Right ventricle myocardium superior (tissue), 1 donor: Measurements from ENCODE around the gene NOX4. TPM values are rescaled to one million over a fixed set of nuclear protein-coding genes. Genes with fewer than 3 reads are reported as not detected.

Experiments
- ATAC-seq: fragments of 200-7000 bp; cut with Tn5 transposase; one replicate; pipeline ENCODE4 v1.9.1; 2020; ENCODE audit warnings: mild to moderate bottlenecking; ENCODE audit not compliant: poor library complexity
- DNase-seq: peaks from one replicate; pipeline ENCODE4 v3.0.0-alpha.2; 2020
- intact Hi-C: fragments of 100-400 bp; cut with DNase I; formaldehyde crosslinking; loops from one replicate; pipeline ENCODE4 v1.11.2; 2022
- long read RNA-seq: library from polyadenylated mRNA; unstranded; transcript quantifications from one replicate; pipeline ENCODE4 v2.0.0, GENCODE V29; 2021
- total RNA-seq: library from RNA; stranded (reverse); fragmentation: NEBNext Ultra II Directional; extraction: Animal tissue kit (Norgen Biotek cat#: 25700); gene quantifications from one replicate; pipeline ENCODE4 v1.2.1, GENCODE V29; 2021
- donor health status: DM: no; HTN: yes; CAD: no; lungs with severe emphysema.

The NOX4 gene
- total RNA-seq = 1.7 TPM
- long read RNA-seq, partial matches to known transcripts = 0 of 1 reads
- long read RNA-seq, other reads (novel, unspliced or antisense) = 1 of 1 reads

DNA sequence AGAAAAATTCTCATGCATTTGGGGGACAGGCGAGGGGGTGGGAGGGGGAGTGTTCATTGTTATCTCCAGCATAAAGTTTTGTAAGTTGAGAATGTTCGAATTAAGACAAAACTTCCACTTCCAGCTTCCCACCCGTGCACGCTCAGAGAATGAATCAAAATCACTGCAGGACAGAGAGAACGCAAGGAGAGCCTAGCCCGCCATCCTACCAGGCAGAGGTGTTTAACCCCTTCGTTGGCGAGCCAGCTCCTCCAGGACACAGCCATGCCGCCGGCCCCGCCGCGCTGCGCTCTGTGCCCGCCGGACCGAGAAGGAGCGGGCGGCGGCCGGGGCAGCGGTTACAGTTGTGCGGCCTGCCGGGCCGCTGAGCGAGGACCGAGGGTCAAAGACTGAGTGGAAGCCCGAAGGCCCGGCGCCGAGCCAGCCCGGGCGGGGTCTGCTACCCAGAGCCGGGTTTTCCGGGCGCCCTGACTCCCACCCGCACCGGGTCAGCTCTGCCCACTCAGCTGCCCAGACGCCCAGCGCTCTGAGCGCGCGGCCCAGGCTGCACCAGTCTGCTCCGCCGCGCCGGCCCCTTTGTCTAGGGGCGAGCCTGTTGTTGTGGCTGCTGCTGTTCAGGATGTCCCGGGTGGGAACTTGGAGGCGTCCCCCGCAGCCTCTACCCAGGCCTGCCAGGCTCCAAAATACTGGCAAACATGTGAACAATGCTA is at the start of gene NOX4:
TSS of gene NOX4 (minus strand) at position 395 of the 710 bp plus-strand sequence. CDS start at position 266, 129 bp downstream.
- ATAC-seq (peak; percentile 95), DNase-seq (peak; percentile 66)
- intact Hi-C loops = no loop called here

DNA sequence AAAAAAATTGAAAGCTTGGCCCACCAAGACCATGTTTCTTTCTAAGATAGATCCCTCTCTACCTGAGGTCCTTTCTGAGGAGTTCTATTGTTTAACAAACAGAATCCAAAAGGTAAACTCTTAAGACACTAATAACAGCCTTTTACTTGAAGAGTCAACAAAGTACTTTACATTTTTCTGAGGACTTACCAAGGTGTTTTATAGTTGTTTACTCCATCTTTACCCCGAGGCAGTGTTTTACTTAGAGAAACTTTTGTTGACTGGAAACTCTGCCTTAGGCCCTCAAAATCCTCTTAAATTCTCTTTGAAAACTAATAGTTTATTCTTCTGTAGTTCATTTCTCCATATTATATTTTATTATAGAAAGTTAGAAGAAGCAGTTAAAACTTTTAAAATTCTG is 49.7 kb upstream of the NOX4 start:
- DNase-seq = no peak
- intact Hi-C loops = no loop called here
- no peak for ATAC-seq

- intact Hi-C loops = no loop called here
- DNase-seq (no peak), ATAC-seq (no peak)
These were observed 46.8 kb upstream of the NOX4 start for GRCh38 chr11:89537936-89538335.

- intact Hi-C loops = no loop called here
- no peak for ATAC-seq
These were observed 45.8 kb upstream of the NOX4 start for GRCh38 chr11:89536926-89537325.

GRCh38 chr11:89535221-89535620 is 44.0 kb upstream of the NOX4 start:
- intact Hi-C loops = no loop called here
- ATAC-seq = no peak
- DNase-seq = no peak

More at GRCh38 chr11:89536926-89537325, 45.8 kb upstream of the NOX4 start:
- DNase-seq = no peak

DNA sequence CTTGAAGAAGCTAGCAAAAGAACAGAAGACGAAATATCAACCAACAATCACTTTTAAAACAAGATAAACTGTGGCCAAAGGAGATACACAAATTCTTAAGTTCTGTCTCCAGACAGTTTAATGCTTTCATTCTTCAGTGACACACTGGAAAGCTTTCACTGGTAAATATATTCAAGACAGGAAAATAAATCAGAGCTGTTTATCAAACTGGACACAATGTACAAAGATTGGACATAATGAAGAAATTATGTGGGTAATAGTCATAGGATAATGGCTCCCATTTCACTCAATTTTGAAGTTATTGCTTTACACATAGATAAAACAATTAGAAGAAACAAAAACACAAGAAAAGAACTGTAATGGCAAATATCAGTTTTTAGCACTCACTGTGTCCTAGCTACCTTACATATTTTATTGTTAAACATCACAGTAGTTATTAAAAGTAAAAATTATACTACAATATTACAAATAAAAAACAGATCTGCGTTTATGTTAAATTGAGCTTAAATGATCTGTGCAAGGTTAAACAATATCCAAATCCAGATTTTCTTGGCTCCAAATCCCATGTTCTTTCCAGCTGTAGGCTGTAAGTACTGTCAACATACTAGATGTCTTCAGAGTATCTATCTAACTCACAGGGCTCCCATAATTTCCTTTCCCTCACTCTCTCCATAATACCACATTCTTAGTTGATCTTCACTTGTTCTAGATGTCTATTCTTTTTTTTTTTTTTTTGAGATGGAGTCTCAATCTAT is 38.6 kb upstream of the NOX4 start:
- ATAC-seq (no peak), DNase-seq (no peak)
- intact Hi-C loops = no loop called here

DNA sequence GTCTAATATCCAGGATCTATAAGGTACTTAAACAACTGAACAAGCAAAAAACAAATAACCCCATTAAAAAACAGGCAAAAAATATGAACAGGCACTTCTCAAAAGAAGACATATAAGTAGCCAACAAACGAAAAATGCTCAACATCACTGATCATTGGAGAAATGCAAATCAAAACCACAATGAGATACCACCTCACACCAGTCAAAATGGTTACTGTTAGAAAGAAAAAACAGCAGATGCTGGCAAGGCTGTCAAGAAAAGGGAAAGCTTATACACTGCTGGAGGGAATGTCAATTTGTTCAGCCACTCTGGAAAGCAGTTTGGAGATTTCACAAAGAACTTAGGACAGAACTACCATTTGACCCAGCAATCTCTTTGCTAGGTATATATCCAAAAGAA is 30.6 kb upstream of the NOX4 start:
- no peak for DNase-seq
- intact Hi-C loops = no loop called here
- no peak for ATAC-seq

- intact Hi-C loops = no loop called here
- no peak for DNase-seq
- no peak for ATAC-seq
These were observed 30.1 kb upstream of the NOX4 start for GRCh38 chr11:89521294-89521693.

- no peak for ATAC-seq
- DNase-seq = no peak
- intact Hi-C loops = no loop called here
These were observed 25.3 kb upstream of the NOX4 start for GRCh38 chr11:89516496-89516895.

GRCh38 chr11:89508544-89508943 is 17.4 kb upstream of the NOX4 start:
- no peak for ATAC-seq
- no peak for DNase-seq

DNA sequence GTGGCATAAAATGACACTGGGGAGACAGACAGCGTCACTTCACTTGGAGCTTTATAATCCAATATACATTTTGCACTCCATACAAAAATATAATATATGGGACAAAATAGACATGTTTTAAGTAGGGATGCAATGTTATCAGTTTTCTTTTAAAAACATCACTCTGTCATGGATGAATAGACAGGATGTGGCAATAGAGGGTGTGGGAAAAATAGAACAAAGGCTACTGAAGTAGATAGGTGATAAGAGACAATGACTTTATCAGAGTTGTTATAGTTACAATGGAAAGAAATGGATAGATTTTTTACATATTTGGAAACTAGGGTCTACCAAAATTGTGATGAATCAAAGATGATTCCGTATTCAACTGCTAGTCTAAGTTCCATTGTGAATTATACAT is 13.1 kb upstream of the NOX4 start:
- ATAC-seq (no peak), DNase-seq (no peak)

More at GRCh38 chr11:89508544-89508943, 17.4 kb upstream of the NOX4 start:
- intact Hi-C loops = no loop called here

GRCh38 chr11:89503422-89503821 is 12.2 kb upstream of the NOX4 start:
- intact Hi-C loops = no loop called here
- DNase-seq (no peak), ATAC-seq (no peak)

More for the DNA sequence above, 13.1 kb upstream of the NOX4 start:
- intact Hi-C loops = no loop called here

- intact Hi-C loops = no loop called here
- DNase-seq (no peak), ATAC-seq (no peak)
These were observed 11.1 kb upstream of the NOX4 start for GRCh38 chr11:89502301-89502700.

DNA sequence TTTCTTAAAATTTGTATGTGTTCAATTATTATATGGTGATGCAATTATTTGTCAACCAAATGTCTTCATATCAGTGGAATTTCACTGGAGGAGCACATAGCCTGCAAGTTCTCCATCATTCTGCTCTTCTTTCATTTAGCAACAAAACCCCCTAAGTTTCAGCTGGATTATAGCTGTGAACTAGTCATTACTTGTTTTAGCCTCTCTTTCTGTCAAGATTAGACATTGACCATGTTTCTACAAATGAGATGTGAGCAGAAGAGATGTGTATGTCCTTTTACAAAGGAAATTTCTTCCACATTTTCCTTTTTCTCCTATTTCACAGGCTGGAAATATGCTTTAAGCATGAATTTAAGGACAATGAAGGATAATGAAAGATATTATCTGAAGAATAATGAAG is 9.2 kb upstream of the NOX4 start:
- no peak for ATAC-seq
- intact Hi-C loops = no loop called here
- no peak for DNase-seq

- intact Hi-C loops = no loop called here
- DNase-seq (no peak), ATAC-seq (no peak)
These were observed 7.8 kb upstream of the NOX4 start for GRCh38 chr11:89498845-89499448.

DNA sequence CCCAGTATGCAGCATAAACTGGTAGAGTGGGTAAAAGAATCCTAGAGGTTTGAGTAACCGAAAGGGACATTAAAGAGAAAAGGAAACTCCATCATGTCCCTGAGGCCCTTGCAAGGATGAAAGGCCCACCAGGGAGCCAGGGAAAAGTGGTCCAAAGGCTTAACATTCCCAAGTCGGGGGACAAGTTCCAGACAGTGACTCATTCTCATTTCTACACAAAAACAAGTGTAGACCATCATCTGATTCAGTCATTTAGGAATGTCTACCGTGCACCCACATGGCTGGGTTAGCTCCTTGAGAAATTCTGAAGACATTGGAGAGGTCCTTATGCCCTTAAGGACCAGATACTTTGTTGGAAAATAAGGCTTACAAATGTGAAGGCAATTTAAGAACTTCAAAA is 4.8 kb upstream of the NOX4 start:
- intact Hi-C loops = no loop called here
- DNase-seq (no peak), ATAC-seq (peak; percentile 51)

DNA sequence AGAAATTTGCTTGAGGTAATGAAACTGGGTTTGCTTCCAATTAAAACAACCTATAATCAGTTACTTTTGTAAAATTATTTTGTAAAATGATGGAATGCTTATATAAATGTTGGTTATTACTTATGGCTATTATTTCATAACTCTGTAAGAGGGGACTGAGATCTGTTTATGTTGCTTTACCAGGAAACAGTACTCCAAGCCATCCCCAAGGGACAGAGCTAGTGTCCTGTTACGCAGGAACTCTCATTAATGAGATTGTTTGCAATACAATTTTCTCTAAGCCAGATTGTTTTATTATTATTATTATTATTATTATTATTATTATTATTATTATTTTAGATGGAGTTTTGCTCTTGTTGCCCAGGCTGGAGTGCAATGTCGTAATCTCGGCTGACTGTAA is 2.3 kb upstream of the NOX4 start:
- DNase-seq = no peak
- intact Hi-C loops = no loop called here
- ATAC-seq = no peak

GRCh38 chr11:89490602-89490980 is 584 bp downstream of the NOX4 start:
- DNase-seq = no peak
- ATAC-seq = no peak
- intact Hi-C loops = no loop called here

GRCh38 chr11:89489930-89490329 is 1.2 kb downstream of the NOX4 start:
- ATAC-seq (no peak), DNase-seq (no peak)
- intact Hi-C loops = no loop called here

DNA sequence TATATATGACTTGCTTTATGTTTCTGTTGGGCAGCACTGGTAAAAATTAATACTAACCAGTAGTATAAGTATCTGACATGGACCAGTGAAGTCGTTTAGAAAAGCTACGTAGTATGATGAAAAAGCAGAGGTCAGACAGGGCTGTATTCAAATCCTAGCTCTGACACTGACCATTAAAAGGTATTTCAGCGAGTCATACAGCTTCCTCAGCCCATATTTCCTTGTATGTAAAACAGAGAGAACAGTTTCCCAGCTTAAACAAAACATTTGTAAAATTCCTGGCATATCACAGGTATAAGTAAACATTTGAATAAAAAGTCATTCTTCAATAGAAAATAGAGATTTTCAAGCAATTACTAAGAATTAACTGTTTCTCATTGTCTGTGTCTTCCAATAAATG is 4.2 kb downstream of the NOX4 start:
- DNase-seq = no peak
- ATAC-seq = no peak
- intact Hi-C loops = no loop called here
